Esophagus muscularis mucosa (tissue), 4 donors: ENCODE results near the gene ACKR2.

Experiments
- CTCF ChIP-seq, 3 experiments: fragments of 200-600 bp in 2 of 3; fragments of 450-650 bp in 1 of 3; sonication (generic) in 2 of 3; IDR thresholded peaks; one replicate each; pipeline ENCODE4 v1.5.1; 2017 to 2019; ENCODE audit warnings: antibody characterized with exemption in 3 of 3, mild to moderate bottlenecking in 2 of 3, moderate library complexity in 1 of 3
- EP300 ChIP-seq: sonication (generic); formaldehyde crosslinking; IDR thresholded peaks from one replicate; pipeline ENCODE4 v1.6.1; 2017; ENCODE audit warnings: antibody characterized with exemption
- POLR2A ChIP-seq: fragments of 450-650 bp; IDR thresholded peaks from one replicate; pipeline ENCODE4 v1.6.1; 2017; ENCODE audit warnings: antibody characterized with exemption, moderate library complexity, mild to moderate bottlenecking, low read depth

DNA sequence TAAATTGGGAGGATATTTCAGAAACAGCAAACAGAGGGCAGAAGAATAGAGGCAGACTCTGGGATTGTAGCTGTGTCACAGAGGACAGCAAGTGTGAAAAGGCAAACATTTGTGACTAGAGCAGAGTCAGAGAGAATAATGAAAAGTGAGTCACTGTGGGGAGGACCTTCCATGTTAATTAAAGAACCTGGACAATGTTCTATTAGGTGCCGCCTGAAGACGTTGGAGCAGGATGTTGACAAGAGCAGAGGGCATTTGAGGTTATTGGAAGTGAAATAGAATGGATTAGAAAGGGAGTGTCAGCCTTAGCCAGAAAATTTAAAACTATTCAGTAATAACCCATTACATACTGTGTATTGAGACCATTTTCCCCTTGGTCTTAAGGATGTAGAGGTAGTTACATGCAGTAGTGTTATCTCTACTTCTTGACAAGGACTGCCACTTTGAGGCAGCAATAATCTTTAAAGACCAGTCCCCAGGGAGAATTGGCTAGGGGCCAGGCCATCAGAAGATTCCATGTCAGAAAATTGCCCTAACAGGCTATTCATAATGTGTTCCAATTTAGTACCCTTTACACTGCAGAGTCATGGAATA is 5.8 kb downstream of the ACKR2 start:
- no peak for TF ChIP-seq CTCF (IDR thresholded peaks at IDR 0.05)
- no peak for TF ChIP-seq POLR2A
- no peak for TF ChIP-seq EP300
